H9 (cell line): Measurements from ENCODE around the gene NAGPA. TPM values are rescaled to one million over a fixed set of nuclear protein-coding genes. Genes with fewer than 3 reads are reported as not detected.

Experiments used
- DNase-seq: peaks from one replicate; pipeline ENCODE4 v3.0.0-alpha.2; 2017
- H2AFZ ChIP-seq: one replicate; pipeline ENCODE4 v1.6.1; 2013; ENCODE audit warnings: mild to moderate bottlenecking, low read length, control low read depth, moderate library complexity
- H2AK5ac ChIP-seq: 2 replicates; pipeline ENCODE4 v1.6.1; 2013; ENCODE audit warnings: low read length, control low read depth, mixed read lengths; ENCODE audit not compliant: insufficient read length
- H2BK120ac ChIP-seq: one replicate; pipeline ENCODE4 v1.6.1; 2013; ENCODE audit warnings: low read depth, mild to moderate bottlenecking, low read length, control low read depth, inconsistent platforms; ENCODE audit not compliant: poor library complexity, severe bottlenecking
- H2BK12ac ChIP-seq: 2 replicates; pipeline ENCODE4 v1.6.1; 2013; ENCODE audit warnings: low read length, control low read depth, mixed read lengths, low read depth; ENCODE audit not compliant: insufficient read length
- H2BK15ac ChIP-seq: 2 replicates; pipeline ENCODE4 v1.6.1; 2013; ENCODE audit warnings: low read depth, low read length, control low read depth
- H2BK20ac ChIP-seq: one replicate; pipeline ENCODE4 v1.6.1; 2013; ENCODE audit warnings: low read depth, mild to moderate bottlenecking, low read length, control low read depth, inconsistent platforms; ENCODE audit not compliant: poor library complexity, severe bottlenecking
- H2BK5ac ChIP-seq: 2 replicates; pipeline ENCODE4 v1.6.1; 2013; ENCODE audit warnings: low read length, control low read depth, mixed read lengths; ENCODE audit not compliant: insufficient read length
- H3K14ac ChIP-seq: 2 replicates; pipeline ENCODE4 v1.6.1; 2013; ENCODE audit warnings: low read length, control low read depth; ENCODE audit not compliant: insufficient read depth
- H3K18ac ChIP-seq: 2 replicates; pipeline ENCODE4 v1.6.1; 2013; ENCODE audit warnings: low read depth, mild to moderate bottlenecking, mixed read lengths, low read length, control low read depth; ENCODE audit not compliant: insufficient read length
- H3K23ac ChIP-seq: 2 replicates; pipeline ENCODE4 v1.6.1; 2013; ENCODE audit warnings: low read length, control low read depth, mixed read lengths, low read depth; ENCODE audit not compliant: insufficient read length
- H3K23me2 ChIP-seq: 2 replicates; pipeline ENCODE4 v1.6.1; 2013; ENCODE audit warnings: low read depth, mild to moderate bottlenecking, mixed read lengths, low read length, control low read depth; ENCODE audit not compliant: insufficient read length, poor library complexity, severe bottlenecking
- H3K27ac ChIP-seq: 2 replicates; pipeline ENCODE4 v1.5.1; 2013; ENCODE audit warnings: low read length, control low read depth, mixed read lengths, low read depth; ENCODE audit not compliant: insufficient read length
- H3K27me3 ChIP-seq: 2 replicates; pipeline ENCODE4 v1.6.1; 2013; ENCODE audit warnings: low read length, control low read depth, inconsistent platforms; ENCODE audit not compliant: insufficient read depth
- H3K4ac ChIP-seq: 2 replicates; pipeline ENCODE4 v1.6.1; 2013; ENCODE audit warnings: low read depth, mild to moderate bottlenecking, control low read depth, inconsistent platforms, low read length, moderate library complexity
- H3K4me1 ChIP-seq: 2 replicates; pipeline ENCODE4 v1.6.1; 2013; ENCODE audit warnings: low read length, control low read depth, inconsistent platforms; ENCODE audit not compliant: insufficient read depth
- H3K4me2 ChIP-seq: 2 replicates; pipeline ENCODE4 v1.6.1; 2013; ENCODE audit warnings: low read length, control low read depth, mixed read lengths; ENCODE audit not compliant: insufficient read length, insufficient read depth
- H3K56ac ChIP-seq: 2 replicates; pipeline ENCODE4 v1.6.1; 2013; ENCODE audit warnings: low read depth, mild to moderate bottlenecking, mixed read lengths, low read length, control low read depth; ENCODE audit not compliant: insufficient read length
- H3K79me1 ChIP-seq: 2 replicates; pipeline ENCODE4 v1.6.1; 2013; ENCODE audit warnings: low read depth, mild to moderate bottlenecking, moderate library complexity, low read length, control low read depth, inconsistent platforms; ENCODE audit not compliant: insufficient read depth, poor library complexity, severe bottlenecking
- H3K79me2 ChIP-seq: 2 replicates; pipeline ENCODE4 v1.6.1; 2013; ENCODE audit warnings: low read length, control low read depth, inconsistent platforms; ENCODE audit not compliant: insufficient read depth
- H3K9ac ChIP-seq: 2 replicates; pipeline ENCODE4 v1.6.1; 2013; ENCODE audit warnings: low read length, control low read depth, mixed read lengths; ENCODE audit not compliant: insufficient read length; ENCODE audit errors: extremely low read depth
- H3K9me3 ChIP-seq: one replicate; pipeline ENCODE4 v1.6.1; 2013; ENCODE audit warnings: low read depth, low read length, inconsistent platforms; ENCODE audit not compliant: control insufficient read depth
- H3T11ph ChIP-seq: one replicate; pipeline ENCODE4 v1.6.1; 2013; ENCODE audit warnings: mild to moderate bottlenecking, low read length, control low read depth, inconsistent platforms
- H4K20me1 ChIP-seq: one replicate; pipeline ENCODE4 v1.6.1; 2013; ENCODE audit not compliant: control insufficient read depth, insufficient read length, insufficient read depth
- H4K5ac ChIP-seq: 2 replicates; pipeline ENCODE4 v1.6.1; 2013; ENCODE audit warnings: low read depth, mild to moderate bottlenecking, mixed read lengths, low read length, control low read depth; ENCODE audit not compliant: insufficient read length
- H4K8ac ChIP-seq: replicated peaks from 2 replicates; pipeline ENCODE4 v1.6.1; 2013; ENCODE audit warnings: low read length, control low read depth, mixed read lengths, low read depth; ENCODE audit not compliant: insufficient read length
- H4K91ac ChIP-seq: 2 replicates; pipeline ENCODE4 v1.6.1; 2013; ENCODE audit warnings: low read depth, mild to moderate bottlenecking, moderate library complexity, mixed read lengths, low read length, control low read depth; ENCODE audit not compliant: insufficient read length
- H3K27ac Mint-ChIP-seq, 3 experiments: 2 replicates in 2 of 3; 3 replicates in 1 of 3; pipeline ENCODE4 v1.8.0; 2020 to 2021; ENCODE audit warnings: mixed read lengths in 3 of 3, mild to moderate bottlenecking in 1 of 3, moderate library complexity in 1 of 3
- H3K27me3 Mint-ChIP-seq: 2 replicates; pipeline ENCODE4 v1.8.0; 2021; ENCODE audit warnings: low read depth, mild to moderate bottlenecking, moderate library complexity, mixed read lengths
- H3K36me3 Mint-ChIP-seq, 3 experiments: 2 replicates in 2 of 3; 3 replicates in 1 of 3; pipeline ENCODE4 v1.8.0; 2020 to 2021; ENCODE audit warnings: low read depth in 3 of 3, mixed read lengths in 3 of 3; ENCODE audit not compliant: insufficient read depth in 1 of 3
- H3K4me1 Mint-ChIP-seq, 2 experiments: 2 replicates each; pipeline ENCODE4 v1.8.0; 2020; ENCODE audit warnings: mixed read lengths in 2 of 2
- H3K4me3 Mint-ChIP-seq, 2 experiments: 2 replicates in 1 of 2; 3 replicates in 1 of 2; pipeline ENCODE4 v1.8.0; 2020 to 2021; ENCODE audit warnings: mild to moderate bottlenecking in 2 of 2, mixed read lengths in 2 of 2, moderate library complexity in 1 of 2
- H3K9me3 Mint-ChIP-seq, 2 experiments: 2 replicates in 1 of 2; 3 replicates in 1 of 2; pipeline ENCODE4 v1.8.0; 2020; ENCODE audit warnings: mild to moderate bottlenecking in 2 of 2, mixed read lengths in 2 of 2, moderate library complexity in 1 of 2
- WGBS: extraction: QIAGEN DNeasy Blood & Tissue Kit; methylation state at CpG from one replicate; pipeline ENCODE4 v1.1.7; 2013; ENCODE audit warnings: missing lambda C conversion rate, low lambda C conversion rate, mixed read lengths; ENCODE audit not compliant: insufficient read length; ENCODE audit errors: extremely low coverage; 5-methylcytosine and 5-hydroxymethylcytosine counted together
- total RNA-seq: library from RNA; stranded (reverse); gene quantifications from 2 replicates; pipeline ENCODE4 v1.2.1, GENCODE V29; 2021
- TF ChIP-seq, protein P1 (sequence below): fragments of 200-600 bp; sonication (generic); conservative IDR thresholded peaks from 3 replicates; pipeline ENCODE4 v1.8.0; 2021; ENCODE audit warnings: antibody characterized with exemption, mild to moderate bottlenecking

Gene NAGPA
- total RNA-seq, 1 experiment from 2014 or later: 12.1 TPM

DNA sequence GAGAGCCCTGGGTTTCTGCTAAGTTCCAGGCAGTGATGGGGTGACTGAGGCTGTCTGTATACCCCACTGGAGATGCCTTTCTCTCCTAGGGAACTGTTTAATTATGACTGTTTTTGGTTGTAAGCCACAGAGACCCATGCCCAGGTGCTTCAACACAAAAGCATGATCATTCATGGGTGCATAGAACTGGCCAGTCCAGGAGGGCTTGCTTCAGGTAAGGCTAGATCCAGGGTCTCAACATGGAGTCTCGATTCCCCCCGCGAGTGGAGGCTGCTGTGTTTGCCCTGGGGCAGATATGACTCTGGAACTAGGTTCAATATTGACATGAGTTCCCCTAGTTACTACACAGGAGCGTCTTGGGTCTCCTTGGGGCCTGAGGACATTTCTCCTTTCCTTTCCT, 17.8 kb downstream of the NAGPA start:
- Mint-ChIP-seq H3K36me3 (peaks cover 0 to 4% (median 0%) of the 10 kb centered on the region in 3 experiments; a peak in 1 of 7 replicates), H3K4me3 (no peak overlapping the region), H3K4me1 (peaks cover 9 to 17% of the 10 kb centered on the region in 2 experiments), H3K27ac (no peak overlapping the region), H3K27me3 (peaks cover 14% of the 10 kb centered on the region), H3K9me3 (no peaks in the 10 kb centered on the region; a peak in 1 of 5 replicates)
- no peak overlapping the region for H2BK12ac ChIP-seq
- H2AFZ ChIP-seq: no peak overlapping the region
- no peaks in the 10 kb centered on the region for H3K4me1 ChIP-seq
- no peak overlapping the region for H3K56ac ChIP-seq
- no peak overlapping the region for H4K91ac ChIP-seq
- WGBS: no CpG with 5 or more reads among the region's 4 CpGs
- H3T11ph ChIP-seq: no peak overlapping the region
- no peak overlapping the region for H4K5ac ChIP-seq
- H2BK5ac ChIP-seq: no peak overlapping the region
- no peak overlapping the region for H3K18ac ChIP-seq
- H3K27me3 ChIP-seq: no peaks in the 10 kb centered on the region; the same call in 1 of the 2 replicates
- no peaks in the 10 kb centered on the region for H3K79me2 ChIP-seq
- TF ChIP-seq, protein P1, sequence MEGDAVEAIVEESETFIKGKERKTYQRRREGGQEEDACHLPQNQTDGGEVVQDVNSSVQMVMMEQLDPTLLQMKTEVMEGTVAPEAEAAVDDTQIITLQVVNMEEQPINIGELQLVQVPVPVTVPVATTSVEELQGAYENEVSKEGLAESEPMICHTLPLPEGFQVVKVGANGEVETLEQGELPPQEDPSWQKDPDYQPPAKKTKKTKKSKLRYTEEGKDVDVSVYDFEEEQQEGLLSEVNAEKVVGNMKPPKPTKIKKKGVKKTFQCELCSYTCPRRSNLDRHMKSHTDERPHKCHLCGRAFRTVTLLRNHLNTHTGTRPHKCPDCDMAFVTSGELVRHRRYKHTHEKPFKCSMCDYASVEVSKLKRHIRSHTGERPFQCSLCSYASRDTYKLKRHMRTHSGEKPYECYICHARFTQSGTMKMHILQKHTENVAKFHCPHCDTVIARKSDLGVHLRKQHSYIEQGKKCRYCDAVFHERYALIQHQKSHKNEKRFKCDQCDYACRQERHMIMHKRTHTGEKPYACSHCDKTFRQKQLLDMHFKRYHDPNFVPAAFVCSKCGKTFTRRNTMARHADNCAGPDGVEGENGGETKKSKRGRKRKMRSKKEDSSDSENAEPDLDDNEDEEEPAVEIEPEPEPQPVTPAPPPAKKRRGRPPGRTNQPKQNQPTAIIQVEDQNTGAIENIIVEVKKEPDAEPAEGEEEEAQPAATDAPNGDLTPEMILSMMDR: no peak
- no peaks in the 10 kb centered on the region for H3K9me3 ChIP-seq
- H3K9ac ChIP-seq: no peak overlapping the region
- H3K79me1 ChIP-seq: no peaks in the 10 kb centered on the region
- H2BK15ac ChIP-seq: no peak overlapping the region
- H3K4ac ChIP-seq: no peak overlapping the region
- no peak overlapping the region for H4K8ac ChIP-seq
- DNase-seq: no peak
- H3K23ac ChIP-seq: no peak overlapping the region
- H2BK20ac ChIP-seq: no peak overlapping the region
- H3K4me2 ChIP-seq: no peak overlapping the region
- H2BK120ac ChIP-seq: no peak overlapping the region
- no peak overlapping the region for H3K14ac ChIP-seq
- no peaks in the 10 kb centered on the region for H4K20me1 ChIP-seq
- H3K23me2 ChIP-seq: no peaks in the 10 kb centered on the region
- no peak overlapping the region for H3K27ac ChIP-seq
- H2AK5ac ChIP-seq: no peak overlapping the region
